Jurkat, Clone E6-1 (cell line): ENCODE data around the gene LARGE1.

Experiments used
- DNase-seq: peaks from one replicate; pipeline ENCODE4 v3.0.0-alpha.2; 2011; ENCODE audit warnings: low read depth, low spot score
- H3K4me3 ChIP-seq: 2 replicates; pipeline ENCODE4 v1.5.1; 2011; ENCODE audit warnings: mild to moderate bottlenecking, low read length, control low read depth, moderate library complexity

The LARGE1 gene

DNA sequence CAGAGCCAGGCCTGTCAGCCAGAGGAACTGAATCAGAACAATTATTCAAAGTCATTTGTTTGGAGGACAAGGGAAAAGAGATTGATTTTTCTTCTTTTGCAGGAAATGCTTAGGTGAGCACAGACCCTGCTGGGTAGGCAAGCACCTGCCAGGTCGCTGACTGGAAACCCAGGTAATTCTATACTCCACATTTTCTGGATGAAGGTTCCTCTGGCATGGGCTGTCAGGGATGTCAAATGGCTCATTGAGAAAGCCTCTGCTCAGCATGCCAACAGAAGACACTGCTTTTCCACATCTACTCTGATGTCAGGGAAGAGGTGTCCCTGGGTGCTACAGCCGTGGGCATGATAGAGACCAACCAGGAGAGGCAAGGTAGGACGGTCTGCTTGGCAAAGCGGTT lies 695.4 kb downstream of the LARGE1 start:
- no peak overlapping the region for H3K4me3 ChIP-seq
- no peak for DNase-seq
